Testis (tissue), 2 donors: ENCODE results near the gene TST.

Experiments
- CTCF ChIP-seq, 3 experiments: fragments of 450-650 bp in 2 of 3; fragments of 200-600 bp in 1 of 3; sonication (generic) in 1 of 3; IDR thresholded peaks; one replicate each; pipeline ENCODE4 v1.5.1; 2016 to 2019; ENCODE audit warnings: antibody characterized with exemption in 3 of 3, mild to moderate bottlenecking in 2 of 3, moderate library complexity in 1 of 3
- POLR2A ChIP-seq: fragments of 450-650 bp; IDR thresholded peaks from one replicate; pipeline ENCODE4 v1.6.1; 2017; ENCODE audit warnings: antibody characterized with exemption, mild to moderate bottlenecking, moderate library complexity

GRCh38 chr22:37061611-37062375 is 42.5 kb upstream of the TST start:
- TF ChIP-seq CTCF (IDR thresholded peaks at IDR 0.05) (no peak), POLR2A (no peak)
